AG10803 (cell line): ENCODE results near the gene TM9SF2.
"Not testable (repeated sequence)": the region's sequence is repeated elsewhere in the genome, so short reads cannot be mapped to it uniquely, and the experiment has no call there.

Source experiments
- DNase-seq: peaks from one replicate; pipeline ENCODE4 v3.0.0; 2010; ENCODE audit warnings: low read depth
- H3K4me3 ChIP-seq: 2 replicates; pipeline ENCODE4 v1.5.1; 2011; ENCODE audit warnings: mild to moderate bottlenecking, low read length, control low read depth
- CTCF ChIP-seq: conservative IDR thresholded peaks from 2 replicates; pipeline ENCODE4 v1.5.1; 2011; ENCODE audit warnings: mild to moderate bottlenecking, low read length, control low read depth, inconsistent platforms

The TM9SF2 gene

GRCh38 chr13:99501184-99501847, at the start of gene TM9SF2:
TM9SF2 (plus strand) TSS chr13:99501472; CDS start chr13:99501607, 135 bp downstream.
- peak within 1 kb of the TSS; percentile 91 for H3K4me3 ChIP-seq
- TF ChIP-seq CTCF, result no peak
- peak; percentile 97 for DNase-seq

GRCh38 chr13:99454518-99455183, 46.6 kb upstream of the TM9SF2 start:
- TF ChIP-seq CTCF, result no peak
- no peak for DNase-seq
- H3K4me3 ChIP-seq, result no peak overlapping the region

- TF ChIP-seq CTCF, result no peak
- H3K4me3 ChIP-seq, result no peak overlapping the region
- DNase-seq, result no peak
These were observed 42.0 kb upstream of the TM9SF2 start for GRCh38 chr13:99459099-99459850.

GRCh38 chr13:99460802-99461201, 40.5 kb upstream of the TM9SF2 start:
- not testable (repeated sequence) for H3K4me3 ChIP-seq, DNase-seq

GRCh38 chr13:99463646-99464397, 37.5 kb upstream of the TM9SF2 start:
- no peak for TF ChIP-seq CTCF
- peak overlapping the region; percentile 38 for H3K4me3 ChIP-seq
- DNase-seq, result no peak

GRCh38 chr13:99464441-99464949, 36.8 kb upstream of the TM9SF2 start:
- DNase-seq, result peak; percentile 74
- TF ChIP-seq CTCF, result no peak
- peak overlapping the region; percentile 38 for H3K4me3 ChIP-seq

- no peak overlapping the region for H3K4me3 ChIP-seq
- no peak for DNase-seq
- TF ChIP-seq CTCF, result no peak
These were observed 35.8 kb upstream of the TM9SF2 start for GRCh38 chr13:99465454-99465853.
